Activated CD8-positive, alpha-beta memory T cell treated with anti-CD3 and anti-CD28 coated beads for 36 hours (primary cell): ENCODE results near the gene MRPS18A. TPM values are rescaled to one million over a fixed set of nuclear protein-coding genes. Genes with fewer than 3 reads are reported as not detected.

ENCODE experiments used
- CTCF ChIA-PET: fragments of 350-600 bp; sonication (Branson Sonifier 250); formaldehyde crosslinking; loops from one replicate; lab custom pipeline; 2021; ENCODE audit warnings: antibody characterized with exemption; lab: Charles Lee
- POLR2A ChIA-PET: fragments of 350-600 bp; sonication (Branson Sonifier 250); formaldehyde crosslinking; loops from one replicate; lab custom pipeline; 2021; ENCODE audit warnings: antibody characterized with exemption; lab: Charles Lee
- total RNA-seq, 2 experiments: library from RNA; stranded (reverse); gene quantifications; one replicate each; pipeline ENCODE4 v1.2.3, GENCODE V29; 2021

Gene MRPS18A
- total RNA-seq, 2 experiments from 2014 or later = 55.0 to 60.7 TPM

GRCh38 chr6:43679057-43679456 is 8.5 kb downstream of the MRPS18A start:
- POLR2A ChIA-PET = no interaction called here
- CTCF ChIA-PET = interaction anchor here (0.5 to 4.3 kb wide), 3 partner anchors 11 to 45 kb away, joined by 3 to 26 read pairs (median 3); no protein-coding TSS in a partner anchor

- ChIA-PET CTCF (interaction anchor here (4.3 kb wide), 1 partner anchor 10 kb away, joined by 26 read pairs; no protein-coding TSS in a partner anchor), POLR2A (no interaction called here)
Measured at GRCh38 chr6:43678341-43678740, 9.2 kb downstream of the MRPS18A start.

- POLR2A ChIA-PET = no interaction called here
- CTCF ChIA-PET = interaction anchor here (4.3 kb wide), 1 partner anchor 9 kb away, joined by 26 read pairs; no protein-coding TSS in a partner anchor
Measured at GRCh38 chr6:43677759-43678158, 9.8 kb downstream of the MRPS18A start.

- CTCF ChIA-PET = interaction anchor here (0.7 to 4.3 kb wide), 2 partner anchors 9 kb away, joined by 3 to 26 read pairs; no protein-coding TSS in a partner anchor
- POLR2A ChIA-PET = no interaction called here
Measured at GRCh38 chr6:43676962-43677606, 10.5 kb downstream of the MRPS18A start.

GRCh38 chr6:43674921-43675320 is 12.7 kb downstream of the MRPS18A start:
- ChIA-PET POLR2A (no interaction called here), CTCF (interaction anchor here (1.6 kb wide), 1 partner anchor 10 kb away, joined by 4 read pairs; no protein-coding TSS in a partner anchor)

- ChIA-PET POLR2A (no interaction called here), CTCF (interaction anchor here (1.6 kb wide), 1 partner anchor 10 kb away, joined by 4 read pairs; no protein-coding TSS in a partner anchor)
Measured at GRCh38 chr6:43674291-43674690, 13.3 kb downstream of the MRPS18A start.

GRCh38 chr6:43673444-43674084 is 14.0 kb downstream of the MRPS18A start:
- POLR2A ChIA-PET = no interaction called here
- CTCF ChIA-PET = no interaction called here

- ChIA-PET POLR2A (no interaction called here), CTCF (interaction anchor here (0.6 to 1.1 kb wide), 2 partner anchors 407 to 544 kb away, joined by 3 to 4 read pairs; no protein-coding TSS in a partner anchor)
Measured at GRCh38 chr6:43671801-43672690, 15.5 kb downstream of the MRPS18A start.

GRCh38 chr6:43671011-43671800 is 16.4 kb downstream of the MRPS18A start:
- POLR2A ChIA-PET = no interaction called here

GRCh38 chr6:43670623-43670986 is 17.0 kb downstream of the MRPS18A start:
- CTCF ChIA-PET = interaction anchor here (1.0 to 4.6 kb wide), 5 partner anchors 9 to 403 kb away, joined by 3 to 26 read pairs (median 6); no protein-coding TSS in a partner anchor
- POLR2A ChIA-PET = interaction anchor here (0.6 kb wide), 1 partner anchor 20 kb away, joined by 15 read pairs; no protein-coding TSS in a partner anchor

More at GRCh38 chr6:43671011-43671800, 16.4 kb downstream of the MRPS18A start:
- CTCF ChIA-PET = interaction anchor here (1.1 kb wide), 1 partner anchor 408 kb away, joined by 3 read pairs; no protein-coding TSS in a partner anchor

GRCh38 chr6:43669922-43670622 is 17.5 kb downstream of the MRPS18A start:
- ChIA-PET POLR2A (interaction anchor here (0.6 kb wide), 1 partner anchor 20 kb away, joined by 15 read pairs; no protein-coding TSS in a partner anchor), CTCF (interaction anchor here (0.6 to 4.6 kb wide), 7 partner anchors 9 to 409 kb away, joined by 3 to 26 read pairs (median 5); no protein-coding TSS in a partner anchor)

- ChIA-PET CTCF (interaction anchor here (0.6 to 4.8 kb wide), 8 partner anchors 10 to 410 kb away, joined by 3 to 26 read pairs (median 6); partner anchors contain the start of gene VEGFA), POLR2A (no interaction called here)
Measured at GRCh38 chr6:43669050-43669921, 18.3 kb downstream of the MRPS18A start.

GRCh38 chr6:43668151-43669028 is 19.2 kb downstream of the MRPS18A start:
- POLR2A ChIA-PET = interaction anchor here (1.0 kb wide), 2 partner anchors 102 to 415 kb away, joined by 3 to 4 read pairs; no protein-coding TSS in a partner anchor

GRCh38 chr6:43667245-43668150 is 20.1 kb downstream of the MRPS18A start:
- ChIA-PET POLR2A (interaction anchor here (1.0 kb wide), 2 partner anchors 103 to 416 kb away, joined by 3 to 4 read pairs; no protein-coding TSS in a partner anchor), CTCF (interaction anchor here (0.6 to 4.8 kb wide), 25 partner anchors 9 to 417 kb away, joined by 3 to 30 read pairs (median 4); partner anchors contain the start of genes GTPBP2, MRPS18A, RSPH9 and VEGFA)

More at GRCh38 chr6:43668151-43669028, 19.2 kb downstream of the MRPS18A start:
- CTCF ChIA-PET = interaction anchor here (0.7 to 4.8 kb wide), 19 partner anchors 8 to 416 kb away, joined by 3 to 30 read pairs (median 6); partner anchors contain the start of genes GTPBP2, MRPS18A, RSPH9 and VEGFA
